ENCODE measurements around the gene VPS13D.
"Not testable (repeated sequence)": the region's sequence is repeated elsewhere in the genome, so short reads cannot be mapped to it uniquely, and the experiment has no call there.

Gene VPS13D

GRCh38 chr1:12196641-12197482 is 33.0 kb upstream of the VPS13D start:
- no peak for DNase-seq

GRCh38 chr1:12197483-12197880 is 32.3 kb upstream of the VPS13D start:
- DNase-seq, result no peak

GRCh38 chr1:12200208-12200607 is 29.6 kb upstream of the VPS13D start:
- no peak for DNase-seq

GRCh38 chr1:12201352-12202189 is 28.3 kb upstream of the VPS13D start:
- peak; percentile 46 for DNase-seq

- DNase-seq, result no peak
These were observed 27.7 kb upstream of the VPS13D start for GRCh38 chr1:12202190-12202497.

- DNase-seq, result no peak
These were observed 27.3 kb upstream of the VPS13D start for GRCh38 chr1:12202577-12202976.

- no peak for DNase-seq
These were observed 26.4 kb upstream of the VPS13D start for GRCh38 chr1:12203216-12204007.

- DNase-seq, result peak; percentile 68
These were observed 25.7 kb upstream of the VPS13D start for GRCh38 chr1:12204140-12204539.

GRCh38 chr1:12204754-12205658 is 24.8 kb upstream of the VPS13D start:
- DNase-seq, result no peak

GRCh38 chr1:12206238-12206637 is 23.6 kb upstream of the VPS13D start:
- DNase-seq, result no peak

- DNase-seq, result no peak
These were observed 22.9 kb upstream of the VPS13D start for GRCh38 chr1:12206792-12207424.

- DNase-seq, result no peak
These were observed 21.6 kb upstream of the VPS13D start for GRCh38 chr1:12208271-12208670.

- DNase-seq, result peak; percentile 90
These were observed 20.9 kb upstream of the VPS13D start for GRCh38 chr1:12208764-12209494.

- no peak for DNase-seq
These were observed 20.4 kb upstream of the VPS13D start for GRCh38 chr1:12209495-12209832.

- no peak for DNase-seq
These were observed 14.5 kb upstream of the VPS13D start for GRCh38 chr1:12215118-12215961.

- no peak for DNase-seq
These were observed 10.0 kb upstream of the VPS13D start for GRCh38 chr1:12219800-12220199.

GRCh38 chr1:12220890-12221289 is 8.9 kb upstream of the VPS13D start:
- no peak for DNase-seq

GRCh38 chr1:12222700-12223099 is 7.1 kb upstream of the VPS13D start:
- DNase-seq, result not testable (repeated sequence)

GRCh38 chr1:12224092-12224491 is 5.7 kb upstream of the VPS13D start:
- DNase-seq, result not testable (repeated sequence)

GRCh38 chr1:12228979-12229378 is 851 bp upstream of the VPS13D start:
- DNase-seq, result no peak

Measured in stimulated activated CD4-positive, alpha-beta T cell treated with anti-CD3 and anti-CD28 coated beads, Interleukin-4, amount 100 ng/mL, for 24 hours (primary cell).